Tibial nerve (tissue), 4 donors: ENCODE results near the gene GNG7. TPM values are rescaled to one million over a fixed set of nuclear protein-coding genes. Genes with fewer than 3 reads are reported as not detected.
A peak's percentile ranks its signal among the peaks of the same experiment; 100 is the strongest.

Source experiments
- DNase-seq, 2 donors: peaks; one replicate each; pipeline ENCODE4 v3.0.0-alpha.2; 2019; ENCODE audit warnings: low spot score in 2 of 2
- H3K27ac ChIP-seq, 4 donors: fragments of 200-600 bp; sonication (generic) in 3 of 4; one replicate each; pipeline ENCODE4 v1.5.1; 2017 to 2019; ENCODE audit warnings: mild to moderate bottlenecking in 1 of 4
- H3K27me3 ChIP-seq, 2 donors: fragments of 200-600 bp; sonication (generic) in 1 of 2; one replicate each; pipeline versions ENCODE4 v1.5.1 to v1.6.0; 2017 to 2019
- H3K36me3 ChIP-seq, 3 donors: fragments of 200-600 bp; sonication (generic); one replicate each; pipeline ENCODE4 v1.5.1; 2018 to 2019
- H3K4me1 ChIP-seq, 4 donors: fragments of 200-600 bp; sonication (generic) in 3 of 4; one replicate each; pipeline ENCODE4 v1.5.1; 2017 to 2019
- H3K4me3 ChIP-seq, 4 donors: fragments of 200-600 bp; sonication (generic) in 3 of 4; one replicate each; pipeline ENCODE4 v1.5.1; 2017 to 2019; ENCODE audit warnings: mild to moderate bottlenecking in 1 of 4, moderate library complexity in 1 of 4
- H3K9me3 ChIP-seq, 4 donors: fragments of 200-600 bp; sonication (generic) in 3 of 4; one replicate each; pipeline ENCODE4 v1.5.1; 2017 to 2019
- EP300 ChIP-seq, 2 donors: sonication (generic); formaldehyde crosslinking; IDR thresholded peaks; one replicate each; pipeline ENCODE4 v1.6.1; 2017; ENCODE audit warnings: antibody characterized with exemption in 2 of 2, mild to moderate bottlenecking in 1 of 2
- POLR2A ChIP-seq, 2 donors: fragments of 450-650 bp; IDR thresholded peaks; one replicate each; pipeline ENCODE4 v1.6.1; 2017; ENCODE audit warnings: antibody characterized with exemption in 2 of 2, mild to moderate bottlenecking in 2 of 2, moderate library complexity in 2 of 2
- WGBS, 2 donors: methylation state at CpG; one replicate each; pipeline ENCODE4 v1.1.5; 2018; 5-methylcytosine and 5-hydroxymethylcytosine counted together
- total RNA-seq, 4 donors: library from RNA; depleted of rRNA; stranded (reverse); fragments of >200 nt; gene quantifications; one replicate each; pipeline ENCODE4 v1.1.0, GENCODE V29; 2016
- TF ChIP-seq, protein P1 (sequence below), 5 experiments: fragments of 200-600 bp in 3 of 5; fragments of 450-650 bp in 2 of 5; sonication (generic) in 3 of 5; IDR thresholded peaks; one replicate each; pipeline ENCODE4 v1.5.1; 2016 to 2019; ENCODE audit warnings: antibody characterized with exemption in 5 of 5, mild to moderate bottlenecking in 3 of 5, moderate library complexity in 2 of 5

The GNG7 gene
- total RNA-seq, 4 donors from 2014 or later = 2.6 to 5.3 (median 3.5) TPM

DNA sequence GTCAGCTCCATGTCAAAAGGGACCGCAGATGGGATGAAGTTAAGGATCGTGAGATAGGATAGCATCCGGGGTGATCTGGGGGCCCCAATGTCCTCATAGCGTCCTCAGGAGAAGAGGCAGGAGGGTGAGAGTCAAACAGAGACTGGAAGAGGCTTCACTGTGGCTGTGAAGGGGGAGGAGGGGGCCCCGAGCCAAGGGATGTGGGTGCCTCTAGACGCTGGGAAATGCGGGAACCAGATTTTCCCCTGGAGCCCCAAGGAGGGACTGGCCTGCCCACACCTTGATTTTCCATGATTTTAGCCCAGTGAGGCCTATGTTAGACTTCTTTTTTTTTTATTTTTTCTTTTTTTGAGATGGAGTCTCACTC lies 61.2 kb downstream of the GNG7 start:
- TF ChIP-seq POLR2A (IDR thresholded peaks at IDR 0.05) (no peak), EP300 (IDR thresholded peaks at IDR 0.05) (no peak)
- TF ChIP-seq, protein P1, sequence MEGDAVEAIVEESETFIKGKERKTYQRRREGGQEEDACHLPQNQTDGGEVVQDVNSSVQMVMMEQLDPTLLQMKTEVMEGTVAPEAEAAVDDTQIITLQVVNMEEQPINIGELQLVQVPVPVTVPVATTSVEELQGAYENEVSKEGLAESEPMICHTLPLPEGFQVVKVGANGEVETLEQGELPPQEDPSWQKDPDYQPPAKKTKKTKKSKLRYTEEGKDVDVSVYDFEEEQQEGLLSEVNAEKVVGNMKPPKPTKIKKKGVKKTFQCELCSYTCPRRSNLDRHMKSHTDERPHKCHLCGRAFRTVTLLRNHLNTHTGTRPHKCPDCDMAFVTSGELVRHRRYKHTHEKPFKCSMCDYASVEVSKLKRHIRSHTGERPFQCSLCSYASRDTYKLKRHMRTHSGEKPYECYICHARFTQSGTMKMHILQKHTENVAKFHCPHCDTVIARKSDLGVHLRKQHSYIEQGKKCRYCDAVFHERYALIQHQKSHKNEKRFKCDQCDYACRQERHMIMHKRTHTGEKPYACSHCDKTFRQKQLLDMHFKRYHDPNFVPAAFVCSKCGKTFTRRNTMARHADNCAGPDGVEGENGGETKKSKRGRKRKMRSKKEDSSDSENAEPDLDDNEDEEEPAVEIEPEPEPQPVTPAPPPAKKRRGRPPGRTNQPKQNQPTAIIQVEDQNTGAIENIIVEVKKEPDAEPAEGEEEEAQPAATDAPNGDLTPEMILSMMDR (IDR thresholded peaks at IDR 0.05) = no peak
- peaks cover 0 to 18% (median 5%) of the 10 kb centered on the region in 4 donors for H3K4me1 ChIP-seq
- no peak overlapping the region for H3K4me3 ChIP-seq
- WGBS, 2 donors = 91 to 92% methylated on average over 7 of the region's 7 CpGs
- no peaks in the 10 kb centered on the region for H3K27me3 ChIP-seq
- no peak for DNase-seq
- no peaks in the 10 kb centered on the region for H3K9me3 ChIP-seq
- H3K36me3 ChIP-seq = no peaks in the 10 kb centered on the region
- no peak overlapping the region for H3K27ac ChIP-seq

DNA sequence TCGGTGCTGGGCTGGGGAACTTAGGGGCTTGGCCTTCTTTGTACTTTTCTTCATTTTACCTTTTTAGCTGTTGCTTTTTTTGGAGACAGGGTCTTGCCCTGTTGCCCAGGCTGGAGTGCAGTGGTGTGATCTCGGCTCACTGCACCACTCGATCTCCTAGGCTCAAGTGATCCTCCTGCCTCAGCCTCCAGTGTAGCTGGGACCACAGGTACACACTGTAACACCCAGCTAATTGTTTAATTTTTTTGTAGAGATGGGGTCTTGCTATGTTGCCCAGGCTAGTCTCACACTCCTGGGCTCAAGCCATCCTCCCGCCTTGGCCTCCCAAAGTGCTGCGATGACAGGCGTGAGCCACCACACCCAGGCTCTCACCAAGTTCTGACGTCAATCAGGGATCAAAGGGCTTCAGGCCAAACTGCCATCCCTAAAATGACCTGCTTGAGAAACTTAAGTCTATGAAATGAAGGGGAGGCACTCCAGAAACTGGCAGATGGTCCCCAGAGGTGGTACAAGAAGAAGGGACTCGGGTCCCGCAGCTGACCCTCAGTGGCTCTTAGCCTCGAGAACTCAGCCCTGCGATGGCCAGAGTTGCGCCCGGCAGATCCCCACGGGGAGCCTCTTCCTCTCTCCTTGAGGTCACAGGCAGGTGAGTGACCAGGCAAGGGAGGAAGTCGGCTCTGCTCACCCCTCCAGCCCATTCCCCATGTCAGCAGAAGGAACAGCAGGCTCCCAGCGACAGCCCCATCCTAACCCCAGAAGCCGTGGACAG lies 61.7 kb downstream of the GNG7 start:
- no peaks in the 10 kb centered on the region for H3K27me3 ChIP-seq
- no peak overlapping the region for H3K4me3 ChIP-seq
- 81 to 84% methylated on average over 16 of the region's 17 CpGs for WGBS, 2 donors
- no peaks in the 10 kb centered on the region for H3K36me3 ChIP-seq
- H3K27ac ChIP-seq = no peak overlapping the region
- no peak for TF ChIP-seq EP300 (IDR thresholded peaks at IDR 0.05)
- peaks cover 0 to 23% (median 7%) of the 10 kb centered on the region in 4 donors for H3K4me1 ChIP-seq
- no peak for DNase-seq
- H3K9me3 ChIP-seq = no peaks in the 10 kb centered on the region

DNA sequence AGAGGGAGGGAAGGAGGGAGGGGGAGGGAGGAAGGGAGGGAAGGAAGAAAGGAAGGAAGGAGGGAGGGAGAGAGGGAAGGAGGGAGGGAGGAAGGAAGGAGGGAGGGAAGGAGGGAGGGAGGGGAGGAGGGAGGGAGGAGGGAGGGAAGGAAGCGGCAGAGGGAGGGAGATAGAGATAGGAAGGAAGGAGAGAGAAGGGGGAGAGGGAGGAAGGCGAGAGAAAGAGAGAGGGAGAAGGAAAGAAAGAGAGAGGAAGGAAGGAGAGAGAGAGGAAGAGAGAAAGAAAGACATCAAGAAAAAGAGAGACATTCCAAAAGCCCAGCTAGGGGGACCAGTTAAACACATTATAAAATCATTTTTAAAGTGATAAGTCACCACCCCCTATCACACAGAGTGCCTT lies 62.5 kb downstream of the GNG7 start:
- whole genome bisulfite sequencing, 2 donors = 77 to 78% methylated on average over 2 of the region's 2 CpGs
- DNase-seq = no peak
- Histone ChIP-seq H3K27me3 (no peaks in the 10 kb centered on the region), H3K9me3 (no peaks in the 10 kb centered on the region), H3K4me3 (no peak overlapping the region), H3K27ac (no peak overlapping the region), H3K4me1 (peaks cover 0 to 27% (median 10%) of the 10 kb centered on the region in 4 donors), H3K36me3 (no peaks in the 10 kb centered on the region)
- TF ChIP-seq, protein P1 (IDR thresholded peaks at IDR 0.05) = no peak
- TF ChIP-seq POLR2A (IDR thresholded peaks at IDR 0.05) = no peak
- TF ChIP-seq EP300 (IDR thresholded peaks at IDR 0.05) = no peak

DNA sequence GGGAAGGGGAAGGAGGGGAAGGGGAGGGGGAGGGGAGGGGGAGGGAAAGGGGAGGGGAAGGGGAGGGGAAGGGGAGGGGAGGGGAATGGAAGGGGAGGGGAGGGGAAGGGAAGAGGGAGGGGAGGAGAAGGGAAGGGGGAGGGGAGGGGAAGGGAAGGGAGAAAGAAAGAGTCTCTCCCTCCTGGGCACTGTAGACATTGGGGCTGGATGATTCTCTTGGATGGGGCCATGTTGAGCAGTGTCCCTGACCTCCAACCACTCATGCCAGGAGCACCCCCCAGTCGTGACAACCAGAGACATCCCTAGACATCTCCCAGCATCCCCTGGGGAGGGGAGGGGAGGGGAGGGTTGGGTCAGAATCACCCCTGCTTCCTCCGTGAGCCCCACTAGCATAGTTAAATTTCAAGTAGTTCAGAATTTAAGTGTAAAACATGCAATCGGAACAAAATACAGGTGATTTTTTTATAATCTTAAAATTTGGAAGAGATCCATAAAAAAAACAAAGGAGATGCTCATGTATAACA lies 64.0 kb downstream of the GNG7 start:
- Histone ChIP-seq H3K9me3 (no peaks in the 10 kb centered on the region), H3K27me3 (no peaks in the 10 kb centered on the region), H3K36me3 (no peaks in the 10 kb centered on the region), H3K4me3 (no peak overlapping the region), H3K27ac (peak overlapping the region in 1 of 4 donors; percentile 29), H3K4me1 (peaks cover 0 to 42% (median 17%) of the 10 kb centered on the region in 4 donors)
- DNase-seq = no peak
- 37 to 48% methylated on average over 3 of the region's 3 CpGs for WGBS, 2 donors
- TF ChIP-seq POLR2A (IDR thresholded peaks at IDR 0.05) (no peak), EP300 (IDR thresholded peaks at IDR 0.05) (no peak)

DNA sequence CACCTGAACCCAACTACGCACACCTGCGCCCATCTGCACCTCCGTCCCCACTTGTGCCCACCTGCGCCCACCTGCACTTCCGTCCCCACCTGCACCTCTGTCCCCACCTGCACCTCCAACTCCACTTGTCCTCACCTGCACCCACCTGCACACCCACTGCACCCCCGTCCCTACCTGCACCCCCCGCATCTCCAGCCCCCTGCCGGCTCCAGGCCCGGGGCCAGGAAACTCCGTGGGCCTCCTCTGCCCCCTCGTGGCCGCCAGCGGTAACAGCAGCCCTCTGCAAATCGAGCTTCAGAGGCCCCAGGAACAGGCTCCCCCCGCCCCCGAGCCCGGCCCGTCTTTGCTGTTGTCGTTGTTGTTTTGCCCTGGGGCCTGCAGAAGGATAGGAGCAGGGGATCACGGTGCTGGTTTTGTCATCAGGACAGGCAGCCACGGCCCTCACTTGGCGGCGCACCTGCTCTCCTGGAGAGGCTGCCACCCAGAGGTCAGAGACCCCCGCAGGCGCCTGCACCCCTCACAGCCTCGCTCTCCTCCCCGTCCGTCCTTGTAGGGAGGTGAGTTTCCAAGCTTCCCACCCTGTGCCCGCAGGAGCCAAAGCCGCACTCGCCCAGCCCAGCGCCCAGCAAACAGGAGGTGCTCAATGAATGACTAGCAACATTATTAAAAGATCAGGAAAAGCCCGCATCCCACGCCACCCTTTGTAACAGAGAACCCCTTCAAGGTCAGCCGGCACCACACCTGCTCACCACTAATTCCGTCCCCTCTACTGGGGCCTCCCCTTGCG lies 65.4 kb downstream of the GNG7 start:
- Histone ChIP-seq H3K36me3 (no peaks in the 10 kb centered on the region), H3K27ac (no peak overlapping the region), H3K9me3 (no peaks in the 10 kb centered on the region), H3K4me3 (no peak overlapping the region), H3K4me1 (peaks cover 0 to 42% (median 19%) of the 10 kb centered on the region in 4 donors), H3K27me3 (no peaks in the 10 kb centered on the region)
- WGBS, 2 donors = 16 to 22% methylated on average over 34 to 37 of the region's 37 CpGs
- TF ChIP-seq, protein P1 (IDR thresholded peaks at IDR 0.05) = peak; percentile 86 to 97 (median 93)
- TF ChIP-seq POLR2A (IDR thresholded peaks at IDR 0.05) = no peak
- DNase-seq = peak in 1 of 2 donors; percentile 57
